Caco-2 (cell line): ENCODE measurements around the gene ORAI3. TPM values are rescaled to one million over a fixed set of nuclear protein-coding genes. Genes with fewer than 3 reads are reported as not detected.

Source experiments
- BruUV-seq: library from RNA; stranded (reverse); fragments of 400-500 nt; replicated peaks from 2 replicates; lab custom pipeline; 2021; lab: Mats Ljungman, UMichigan
- CTCF ChIA-PET: fragments of 300-600 bp; sonication (Branson Sonifier 250); formaldehyde crosslinking; loops from one replicate; lab custom pipeline; 2022; ENCODE audit warnings: antibody characterized with exemption; lab: Charles Lee
- POLR2A ChIA-PET: fragments of 300-600 bp; sonication (Branson Sonifier 250); formaldehyde crosslinking; loops from one replicate; lab custom pipeline; 2022; ENCODE audit warnings: antibody characterized with exemption; lab: Charles Lee
- DNase-seq, 2 experiments: peaks; one replicate each; pipeline versions ENCODE4 v3.0.0 to v3.0.0-alpha.2; 2020 to 2022
- H3K27me3 ChIP-seq: replicated peaks from 2 replicates; pipeline ENCODE4 v1.6.0; 2011; ENCODE audit warnings: low read length; ENCODE audit not compliant: control insufficient read depth, insufficient read depth
- H3K36me3 ChIP-seq: 2 replicates; pipeline ENCODE4 v1.5.1; 2011; ENCODE audit warnings: low read length; ENCODE audit not compliant: control insufficient read depth, insufficient read depth
- H3K4me1 ChIP-seq: fragments of 250-450 bp; sonication (Bioruptor Pico); 2 replicates; pipeline ENCODE4 v1.5.1; 2020; ENCODE audit warnings: mild to moderate bottlenecking
- H3K4me3 ChIP-seq: 2 replicates; pipeline ENCODE4 v1.5.1; 2011; ENCODE audit warnings: low read depth, mild to moderate bottlenecking, control low read depth, low read length
- H3K9me3 ChIP-seq: fragments of 250-450 bp; sonication (Bioruptor Pico); 2 replicates; pipeline ENCODE4 v1.5.1; 2020; ENCODE audit warnings: mild to moderate bottlenecking, moderate library complexity
- H3K27ac Mint-ChIP-seq: one replicate; pipeline ENCODE4 v1.8.0; 2022; ENCODE audit warnings: mixed read lengths; ENCODE audit not compliant: unreplicated experiment
- H3K27me3 Mint-ChIP-seq: one replicate; pipeline ENCODE4 v1.8.0; 2022; ENCODE audit warnings: mixed read lengths; ENCODE audit not compliant: insufficient read depth, unreplicated experiment
- H3K36me3 Mint-ChIP-seq: one replicate; pipeline ENCODE4 v1.8.0; 2022; ENCODE audit warnings: mild to moderate bottlenecking, mixed read lengths; ENCODE audit not compliant: insufficient read depth, unreplicated experiment
- H3K4me1 Mint-ChIP-seq: one replicate; pipeline ENCODE4 v1.8.0; 2022; ENCODE audit warnings: low read depth, mixed read lengths; ENCODE audit not compliant: unreplicated experiment
- H3K4me3 Mint-ChIP-seq: one replicate; pipeline ENCODE4 v1.8.0; 2022; ENCODE audit warnings: mild to moderate bottlenecking, moderate library complexity, mixed read lengths; ENCODE audit not compliant: unreplicated experiment
- H3K9me3 Mint-ChIP-seq: one replicate; pipeline ENCODE4 v1.8.0; 2022; ENCODE audit warnings: mixed read lengths; ENCODE audit not compliant: unreplicated experiment
- intact Hi-C: fragments of 100-400 bp; cut with micrococcal nuclease; formaldehyde crosslinking; loops from one replicate; pipeline ENCODE4 v1.10.0; 2022; ENCODE audit not compliant: unreplicated experiment
- total RNA-seq: library from RNA; stranded (reverse); gene quantifications from 2 replicates; pipeline ENCODE4 v1.2.3, GENCODE V29; 2022
- TF ChIP-seq, protein P1 (sequence below), 2 experiments: fragments of 200-600 bp in 1 of 2; IDR thresholded peaks; 1 replicate in 1 of 2; 2 replicates in 1 of 2; pipeline versions ENCODE4 v1.5.1 to v1.8.0; 2011 to 2022; ENCODE audit warnings: antibody characterized with exemption in 1 of 2, control low read depth in 1 of 2, inconsistent platforms in 1 of 2, low read depth in 1 of 2, low read length in 1 of 2, mild to moderate bottlenecking in 1 of 2, moderate library complexity in 1 of 2; ENCODE audit not compliant: insufficient read depth in 1 of 2, severe bottlenecking in 1 of 2, unreplicated experiment in 1 of 2

Gene ORAI3
- total RNA-seq, 1 experiment from 2014 or later: 4.7 TPM

DNA sequence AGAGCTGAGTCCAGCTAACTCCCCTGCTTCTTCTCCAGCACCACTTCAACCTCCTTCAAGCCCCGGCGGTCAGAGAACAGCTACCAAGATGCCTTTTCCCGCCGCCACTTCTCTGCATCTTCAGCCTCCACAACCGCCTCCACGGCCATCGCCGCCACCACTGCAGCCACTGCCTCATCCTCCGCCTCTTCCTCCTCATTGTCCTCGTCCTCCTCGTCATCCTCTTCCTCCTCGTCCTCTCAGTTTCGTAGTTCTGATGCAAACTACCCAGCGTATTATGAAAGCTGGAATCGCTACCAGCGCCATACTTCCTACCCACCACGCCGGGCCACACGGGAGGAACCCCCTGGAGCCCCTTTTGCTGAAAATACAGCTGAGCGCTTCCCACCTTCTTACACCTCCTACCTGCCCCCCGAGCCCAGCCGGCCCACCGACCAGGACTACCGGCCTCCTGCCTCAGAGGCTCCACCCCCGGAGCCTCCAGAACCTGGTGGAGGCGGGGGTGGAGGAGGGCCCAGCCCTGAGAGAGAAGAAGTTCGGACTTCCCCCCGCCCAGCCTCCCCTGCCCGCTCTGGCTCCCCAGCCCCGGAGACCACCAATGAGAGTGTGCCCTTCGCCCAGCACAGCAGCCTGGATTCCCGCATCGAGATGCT lies 15.8 kb downstream of the ORAI3 start:
- no peak for DNase-seq
- H3K4me1 ChIP-seq: no peaks in the 10 kb centered on the region
- no TSS peak for BruUV-seq
- H3K36me3 ChIP-seq: peaks cover 8% of the 10 kb centered on the region; the same call in 1 of the 2 replicates
- no peaks in the 10 kb centered on the region for H3K27me3 Mint-ChIP-seq
- no peaks in the 10 kb centered on the region for H3K9me3 ChIP-seq
- no peak overlapping the region for H3K4me3 Mint-ChIP-seq
- POLR2A ChIA-PET: no interaction called here
- intact Hi-C loops: no loop called here
- CTCF ChIA-PET: no interaction called here
- peaks cover 79% of the 10 kb centered on the region for H3K36me3 Mint-ChIP-seq
- H3K4me3 ChIP-seq: no peak overlapping the region
- H3K27me3 ChIP-seq: no peaks in the 10 kb centered on the region
- TF ChIP-seq, protein P1, sequence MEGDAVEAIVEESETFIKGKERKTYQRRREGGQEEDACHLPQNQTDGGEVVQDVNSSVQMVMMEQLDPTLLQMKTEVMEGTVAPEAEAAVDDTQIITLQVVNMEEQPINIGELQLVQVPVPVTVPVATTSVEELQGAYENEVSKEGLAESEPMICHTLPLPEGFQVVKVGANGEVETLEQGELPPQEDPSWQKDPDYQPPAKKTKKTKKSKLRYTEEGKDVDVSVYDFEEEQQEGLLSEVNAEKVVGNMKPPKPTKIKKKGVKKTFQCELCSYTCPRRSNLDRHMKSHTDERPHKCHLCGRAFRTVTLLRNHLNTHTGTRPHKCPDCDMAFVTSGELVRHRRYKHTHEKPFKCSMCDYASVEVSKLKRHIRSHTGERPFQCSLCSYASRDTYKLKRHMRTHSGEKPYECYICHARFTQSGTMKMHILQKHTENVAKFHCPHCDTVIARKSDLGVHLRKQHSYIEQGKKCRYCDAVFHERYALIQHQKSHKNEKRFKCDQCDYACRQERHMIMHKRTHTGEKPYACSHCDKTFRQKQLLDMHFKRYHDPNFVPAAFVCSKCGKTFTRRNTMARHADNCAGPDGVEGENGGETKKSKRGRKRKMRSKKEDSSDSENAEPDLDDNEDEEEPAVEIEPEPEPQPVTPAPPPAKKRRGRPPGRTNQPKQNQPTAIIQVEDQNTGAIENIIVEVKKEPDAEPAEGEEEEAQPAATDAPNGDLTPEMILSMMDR (IDR thresholded peaks at IDR 0.05; ENCODE audit: insufficient read depth in 1 of 2, low read depth in 1 of 2, low read length in 1 of 2, severe bottlenecking in 1 of 2, unreplicated experiment in 1 of 2): no peak
- H3K9me3 Mint-ChIP-seq: no peaks in the 10 kb centered on the region
- H3K27ac Mint-ChIP-seq: no peak overlapping the region
- H3K4me1 Mint-ChIP-seq: peaks cover 3% of the 10 kb centered on the region

DNA sequence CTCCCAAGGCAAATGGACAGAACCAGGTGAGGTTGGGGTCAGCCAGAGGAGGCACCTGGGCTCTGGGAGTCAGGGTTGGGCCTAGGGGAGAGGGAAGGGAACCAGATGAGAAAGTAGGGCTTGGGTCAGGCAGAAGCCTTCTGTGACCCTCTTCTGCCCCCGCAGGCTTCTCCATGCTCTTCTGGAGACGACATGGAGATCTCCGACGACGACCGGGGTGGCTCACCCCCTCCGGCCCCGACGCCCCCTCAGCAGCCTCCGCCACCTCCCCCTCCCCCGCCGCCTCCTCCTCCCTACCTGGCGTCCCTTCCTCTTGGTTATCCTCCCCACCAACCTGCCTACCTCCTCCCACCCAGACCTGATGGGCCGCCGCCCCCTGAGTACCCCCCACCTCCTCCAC lies 16.6 kb downstream of the ORAI3 start:
- CTCF ChIA-PET: interaction anchor here (0.6 kb wide), 1 partner anchor 51 kb away, joined by 3 read pairs; no protein-coding TSS in a partner anchor
- H3K9me3 Mint-ChIP-seq: no peaks in the 10 kb centered on the region
- Histone ChIP-seq H3K9me3 (no peaks in the 10 kb centered on the region), H3K4me3 (no peak overlapping the region), H3K27me3 (no peaks in the 10 kb centered on the region), H3K4me1 (no peaks in the 10 kb centered on the region), H3K36me3 (peaks cover 8% of the 10 kb centered on the region)
- no peak overlapping the region for H3K4me3 Mint-ChIP-seq
- no peaks in the 10 kb centered on the region for H3K27me3 Mint-ChIP-seq
- DNase-seq: no peak
- H3K36me3 Mint-ChIP-seq: peaks cover 79% of the 10 kb centered on the region
- TF ChIP-seq, protein P1 (IDR thresholded peaks at IDR 0.05; ENCODE audit: insufficient read depth in 1 of 2, low read depth in 1 of 2, low read length in 1 of 2, severe bottlenecking in 1 of 2, unreplicated experiment in 1 of 2): no peak
- BruUV-seq: no TSS peak
- intact Hi-C loops: no loop called here
- POLR2A ChIA-PET: no interaction called here
- no peaks in the 10 kb centered on the region for H3K4me1 Mint-ChIP-seq
- no peak overlapping the region for H3K27ac Mint-ChIP-seq

DNA sequence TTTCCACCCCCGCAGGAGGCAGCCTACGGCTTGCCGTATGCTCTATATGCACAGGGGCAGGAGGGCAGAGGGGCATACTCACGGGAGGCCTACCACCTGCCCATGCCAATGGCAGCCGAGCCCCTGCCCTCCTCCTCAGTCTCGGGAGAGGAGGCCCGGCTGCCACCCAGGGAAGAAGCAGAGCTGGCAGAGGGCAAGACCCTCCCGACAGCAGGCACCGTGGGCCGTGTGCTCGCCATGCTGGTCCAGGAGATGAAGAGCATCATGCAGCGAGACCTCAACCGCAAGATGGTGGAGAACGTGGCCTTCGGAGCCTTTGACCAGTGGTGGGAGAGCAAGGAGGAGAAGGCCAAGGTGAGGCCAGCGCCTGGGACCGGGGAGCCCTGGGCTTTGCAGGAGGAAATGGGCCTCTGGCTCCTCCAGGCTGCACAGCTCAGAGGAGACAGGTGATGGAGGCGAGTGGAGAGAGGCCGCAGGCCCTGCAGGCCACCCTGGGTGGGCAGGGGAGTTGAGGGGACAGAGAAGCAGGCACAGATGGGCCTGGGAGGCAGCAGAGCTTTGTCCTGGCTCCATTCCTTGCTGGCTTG lies 17.3 kb downstream of the ORAI3 start:
- H3K27me3 ChIP-seq: no peaks in the 10 kb centered on the region
- no peaks in the 10 kb centered on the region for H3K27me3 Mint-ChIP-seq
- H3K4me3 Mint-ChIP-seq: no peak overlapping the region
- H3K9me3 ChIP-seq: no peaks in the 10 kb centered on the region
- TF ChIP-seq, protein P1 (IDR thresholded peaks at IDR 0.05; ENCODE audit: insufficient read depth in 1 of 2, low read depth in 1 of 2, low read length in 1 of 2, severe bottlenecking in 1 of 2, unreplicated experiment in 1 of 2): no peak
- intact Hi-C loops: no loop called here
- ChIA-PET CTCF (no interaction called here), POLR2A (no interaction called here)
- DNase-seq: no peak
- no peaks in the 10 kb centered on the region for H3K4me1 ChIP-seq
- no peaks in the 10 kb centered on the region for H3K4me1 Mint-ChIP-seq
- peaks cover 7% of the 10 kb centered on the region for H3K36me3 ChIP-seq
- H3K27ac Mint-ChIP-seq: no peak overlapping the region
- H3K9me3 Mint-ChIP-seq: no peaks in the 10 kb centered on the region
- H3K36me3 Mint-ChIP-seq: peaks cover 79% of the 10 kb centered on the region
- H3K4me3 ChIP-seq: no peak overlapping the region
- no TSS peak for BruUV-seq
